ENCODE results near the gene BORA. TPM values are rescaled to one million over a fixed set of nuclear protein-coding genes. Genes with fewer than 3 reads are reported as not detected.

The BORA gene
- 100 to 1,000 TPM in 1 of 4 donors, 1 to 10 TPM in 3; 1.5 to 156 (median 5.4) TPM for total RNA-seq

- H3K4me1 ChIP-seq, result no peaks in the 10 kb centered on the region
- peak; percentile 90 to 93 for DNase-seq
- peak within 1 kb of the TSS; percentile 30 to 60 for H3K27ac ChIP-seq
- H3K36me3 ChIP-seq, result no peaks in the 10 kb centered on the region
- no peaks in the 10 kb centered on the region for H3K27me3 ChIP-seq
- intact Hi-C loops (cut with DNase I; ENCODE audit: low total_unique reads), result no loop called here
- H3K4me3 ChIP-seq, result peak within 1 kb of the TSS; percentile 66 to 87
- peak in 1 of 2 donors; percentile 22 for TF ChIP-seq POLR2A (IDR thresholded peaks at IDR 0.05)
- TF ChIP-seq, protein P1, sequence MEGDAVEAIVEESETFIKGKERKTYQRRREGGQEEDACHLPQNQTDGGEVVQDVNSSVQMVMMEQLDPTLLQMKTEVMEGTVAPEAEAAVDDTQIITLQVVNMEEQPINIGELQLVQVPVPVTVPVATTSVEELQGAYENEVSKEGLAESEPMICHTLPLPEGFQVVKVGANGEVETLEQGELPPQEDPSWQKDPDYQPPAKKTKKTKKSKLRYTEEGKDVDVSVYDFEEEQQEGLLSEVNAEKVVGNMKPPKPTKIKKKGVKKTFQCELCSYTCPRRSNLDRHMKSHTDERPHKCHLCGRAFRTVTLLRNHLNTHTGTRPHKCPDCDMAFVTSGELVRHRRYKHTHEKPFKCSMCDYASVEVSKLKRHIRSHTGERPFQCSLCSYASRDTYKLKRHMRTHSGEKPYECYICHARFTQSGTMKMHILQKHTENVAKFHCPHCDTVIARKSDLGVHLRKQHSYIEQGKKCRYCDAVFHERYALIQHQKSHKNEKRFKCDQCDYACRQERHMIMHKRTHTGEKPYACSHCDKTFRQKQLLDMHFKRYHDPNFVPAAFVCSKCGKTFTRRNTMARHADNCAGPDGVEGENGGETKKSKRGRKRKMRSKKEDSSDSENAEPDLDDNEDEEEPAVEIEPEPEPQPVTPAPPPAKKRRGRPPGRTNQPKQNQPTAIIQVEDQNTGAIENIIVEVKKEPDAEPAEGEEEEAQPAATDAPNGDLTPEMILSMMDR (IDR thresholded peaks at IDR 0.05), result no peak
- no peaks in the 10 kb centered on the region for H3K9me3 ChIP-seq
Observed at GRCh38 chr13:72727417-72728289, at the start of gene BORA, which contains the start of gene MZT1. BORA (plus strand) TSS chr13:72727923; CDS start chr13:72728941, 1,018 bp downstream. MZT1 (minus strand) TSS chr13:72727629; CDS start chr13:72727602, 27 bp downstream.

DNA sequence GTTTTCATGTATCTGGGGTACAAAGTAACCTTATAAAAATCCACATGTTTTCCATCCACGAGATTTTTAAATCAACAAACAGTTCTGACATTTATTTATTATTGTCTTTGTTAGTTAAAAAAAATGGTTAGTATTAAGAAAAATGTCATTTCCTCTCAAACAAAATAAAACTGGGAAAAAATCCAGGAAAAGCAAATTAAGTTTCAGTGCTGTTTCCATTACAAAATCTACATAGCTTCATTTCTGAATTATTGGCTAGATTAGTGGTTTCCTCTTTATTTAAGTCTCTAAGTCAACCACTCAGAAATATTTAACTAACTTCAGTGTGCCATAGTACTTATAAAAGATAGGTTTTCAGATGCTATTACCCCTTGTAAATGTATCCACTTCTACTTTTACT is 49.4 kb upstream of the BORA start:
- no peaks in the 10 kb centered on the region for H3K4me1 ChIP-seq
- no peak overlapping the region for H3K27ac ChIP-seq
- no peak for DNase-seq
- H3K9me3 ChIP-seq, result no peaks in the 10 kb centered on the region
- intact Hi-C loops (cut with DNase I; ENCODE audit: low total_unique reads), result no loop called here
- no peak overlapping the region for H3K4me3 ChIP-seq
- no peaks in the 10 kb centered on the region for H3K36me3 ChIP-seq
- TF ChIP-seq, protein P1 (IDR thresholded peaks at IDR 0.05), result no peak
- TF ChIP-seq POLR2A (IDR thresholded peaks at IDR 0.05), result no peak
- H3K27me3 ChIP-seq, result no peaks in the 10 kb centered on the region

DNA sequence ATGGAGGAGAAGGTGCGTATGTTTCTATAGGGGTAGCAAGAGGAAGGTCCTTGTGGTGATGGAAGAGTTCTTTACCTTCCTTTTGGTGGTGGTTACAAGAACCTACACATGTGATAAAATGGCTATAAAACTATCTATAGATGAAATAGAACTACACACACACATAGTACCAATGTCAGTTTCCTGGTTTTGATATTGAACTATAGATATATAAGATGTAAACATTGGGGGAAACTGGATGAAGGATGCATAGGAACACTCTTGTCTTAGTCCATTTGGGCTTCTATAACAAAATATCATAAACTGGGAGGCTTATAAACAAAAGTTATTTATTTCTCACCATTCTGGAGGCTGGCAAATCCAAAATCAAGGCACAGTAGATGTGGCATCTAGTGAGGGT is 47.4 kb upstream of the BORA start:
- no peak for DNase-seq
- TF ChIP-seq, protein P1 (IDR thresholded peaks at IDR 0.05), result no peak
- no peak for TF ChIP-seq POLR2A (IDR thresholded peaks at IDR 0.05)
- Histone ChIP-seq H3K27me3 (no peaks in the 10 kb centered on the region), H3K27ac (no peak overlapping the region), H3K36me3 (no peaks in the 10 kb centered on the region), H3K4me3 (no peak overlapping the region), H3K9me3 (no peaks in the 10 kb centered on the region), H3K4me1 (no peaks in the 10 kb centered on the region)
- intact Hi-C loops (cut with DNase I; ENCODE audit: low total_unique reads), result no loop called here

DNA sequence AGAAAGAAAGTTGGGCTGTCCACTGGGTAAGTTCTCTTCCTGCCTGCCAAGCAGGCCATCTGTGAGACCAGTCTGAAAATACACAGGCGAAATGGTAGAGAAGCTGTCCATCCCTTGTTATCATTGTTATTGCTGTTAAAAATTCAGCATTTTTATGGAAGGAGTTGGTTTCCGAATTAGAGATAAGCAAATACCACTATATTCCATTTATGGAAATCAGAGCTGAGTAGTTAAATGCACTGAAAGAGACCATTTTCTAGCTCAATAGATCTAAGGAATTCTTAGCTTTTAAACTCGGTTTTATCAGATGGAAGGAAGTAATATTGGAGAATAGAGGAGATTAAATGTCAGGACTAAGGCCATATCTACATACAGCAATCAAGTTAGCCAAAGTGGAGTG is 41.0 kb upstream of the BORA start:
- DNase-seq, result no peak
- Histone ChIP-seq H3K4me1 (no peaks in the 10 kb centered on the region), H3K27ac (no peak overlapping the region), H3K27me3 (no peaks in the 10 kb centered on the region), H3K4me3 (no peak overlapping the region), H3K36me3 (no peaks in the 10 kb centered on the region), H3K9me3 (no peaks in the 10 kb centered on the region)
- TF ChIP-seq POLR2A (IDR thresholded peaks at IDR 0.05), result no peak
- TF ChIP-seq, protein P1 (IDR thresholded peaks at IDR 0.05), result no peak
- intact Hi-C loops (cut with DNase I; ENCODE audit: low total_unique reads), result no loop called here

- no peaks in the 10 kb centered on the region for H3K36me3 ChIP-seq
- no peak overlapping the region for H3K27ac ChIP-seq
- no peaks in the 10 kb centered on the region for H3K27me3 ChIP-seq
- intact Hi-C loops (cut with DNase I; ENCODE audit: low total_unique reads), result no loop called here
- H3K9me3 ChIP-seq, result no peaks in the 10 kb centered on the region
- no peak for DNase-seq
- no peak for TF ChIP-seq POLR2A (IDR thresholded peaks at IDR 0.05)
- TF ChIP-seq, protein P1 (IDR thresholded peaks at IDR 0.05), result no peak
- H3K4me3 ChIP-seq, result no peak overlapping the region
- H3K4me1 ChIP-seq, result no peaks in the 10 kb centered on the region
Observed at GRCh38 chr13:72689181-72689696, 38.5 kb upstream of the BORA start.
